GM12878 (cell line): ENCODE measurements around the gene WWP2. TPM values are rescaled to one million over a fixed set of nuclear protein-coding genes. Genes with fewer than 3 reads are reported as not detected.

Source experiments
- ATAC-seq: fragments of 200-7000 bp; cut with Tn5 transposase; 3 replicates; pipeline ENCODE4 v1.9.1; 2020; ENCODE audit warnings: mild to moderate bottlenecking, moderate library complexity
- BruUV-seq: library from RNA; stranded (reverse); fragments of 400-500 nt; replicated peaks from 2 replicates; lab custom pipeline; 2021; lab: Mats Ljungman, UMichigan
- CTCF ChIA-PET: fragments of 300-600 bp; sonication (Branson Sonifier 250); formaldehyde crosslinking; extraction: SDS; loops from one replicate; lab custom pipeline; 2021; ENCODE audit warnings: inconsistent platforms; lab: Yijun Ruan, JAX
- POLR2A ChIA-PET: fragments of 350-600 bp; formaldehyde crosslinking; extraction: SDS; loops from one replicate; lab custom pipeline; 2021; ENCODE audit warnings: inconsistent platforms; lab: Charles Lee
- RAD21 ChIA-PET: fragments of 300-600 bp; sonication (Branson Sonifier 250); formaldehyde crosslinking; loops from one replicate; lab custom pipeline; 2023; ENCODE audit warnings: antibody characterized with exemption; ENCODE audit not compliant: unreplicated experiment; lab: Charles Lee
- SMC1A ChIA-PET: fragments of 300-600 bp; sonication (Branson Sonifier 250); formaldehyde crosslinking; loops from one replicate; lab custom pipeline; 2023; ENCODE audit not compliant: unreplicated experiment, uncharacterized antibody; lab: Charles Lee
- DNase-seq: peaks from one replicate; pipeline ENCODE4 v3.0.0-alpha.2; 2011; ENCODE audit warnings: low read depth, low spot score
- FAIRE-seq: peaks from 3 replicates; lab custom pipeline; 2011; peaks lifted over from hg19 to GRCh38; lab: Jason Lieb, UNC
- H2AFZ ChIP-seq: 2 replicates; pipeline ENCODE4 v1.6.0; 2011; ENCODE audit warnings: low read depth, low read length, control low read depth; ENCODE audit not compliant: control insufficient read depth
- H3K27ac ChIP-seq: 2 replicates; pipeline ENCODE4 v1.5.1; 2011; ENCODE audit warnings: control low read depth; ENCODE audit not compliant: control insufficient read depth, insufficient read depth
- H3K27me3 ChIP-seq, 2 experiments: replicated peaks in 1 of 2; 2 replicates each; pipeline versions ENCODE4 v1.6.0 to v1.6.1; 2011; ENCODE audit warnings: low read length in 1 of 2; ENCODE audit not compliant: control insufficient read depth in 2 of 2, insufficient read depth in 2 of 2
- H3K36me3 ChIP-seq, 2 experiments: 2 replicates each; pipeline ENCODE4 v1.5.1; 2011; ENCODE audit warnings: low read length in 1 of 2; ENCODE audit not compliant: control insufficient read depth in 2 of 2, insufficient read depth in 2 of 2
- H3K4me1 ChIP-seq: 2 replicates; pipeline ENCODE4 v1.6.1; 2011; ENCODE audit warnings: mild to moderate bottlenecking, low read length, moderate library complexity, mixed read lengths; ENCODE audit not compliant: control insufficient read depth, insufficient read depth
- H3K4me2 ChIP-seq: 2 replicates; pipeline ENCODE4 v1.6.0; 2011; ENCODE audit warnings: control low read depth; ENCODE audit not compliant: control insufficient read depth, insufficient read depth
- H3K4me3 ChIP-seq: fragments of 200-600 bp; sonication (generic); 2 replicates; pipeline ENCODE4 v1.5.1; 2016
- H3K79me2 ChIP-seq: 2 replicates; pipeline ENCODE4 v1.6.0; 2011; ENCODE audit warnings: low read length; ENCODE audit not compliant: control insufficient read depth, insufficient read depth
- H3K9ac ChIP-seq: 2 replicates; pipeline ENCODE4 v1.8.0; 2011; ENCODE audit warnings: low read length, control low read depth, mixed read lengths; ENCODE audit not compliant: control insufficient read depth, insufficient read depth
- H3K9me3 ChIP-seq: replicated peaks from 3 replicates; pipeline ENCODE4 v1.5.1; 2011; ENCODE audit warnings: mild to moderate bottlenecking, low read length; ENCODE audit not compliant: control insufficient read depth, insufficient read depth
- H4K20me1 ChIP-seq: 2 replicates; pipeline ENCODE4 v1.6.0; 2011; ENCODE audit not compliant: control insufficient read depth, insufficient read depth
- HDAC2 ChIP-seq: fragments of 200-600 bp; sonication (generic); IDR thresholded peaks from 2 replicates; pipeline ENCODE4 v1.6.1; 2017
- NFYA ChIP-seq: IDR thresholded peaks from 2 replicates; pipeline ENCODE4 v1.6.1; 2011; ENCODE audit warnings: low read depth, mild to moderate bottlenecking, low read length, improper control_type of control experiment, borderline replicate concordance
- NRF1 ChIP-seq: conservative IDR thresholded peaks from 2 replicates; pipeline ENCODE4 v1.6.1; 2011; ENCODE audit warnings: mild to moderate bottlenecking, low read depth, low read length, improper control_type of control experiment
- SPI1 ChIP-seq: IDR thresholded peaks from 2 replicates; pipeline ENCODE4 v1.6.1; 2011; ENCODE audit warnings: low read depth, mild to moderate bottlenecking, low read length, moderate library complexity, borderline replicate concordance; ENCODE audit not compliant: insufficient read depth
- ZNF274 ChIP-seq: IDR thresholded peaks from one replicate; pipeline ENCODE4 v1.8.0; 2011; ENCODE audit not compliant: insufficient read length, insufficient read depth
- WGBS: methylation state at CpG from one replicate; pipeline ENCODE4 v1.1.6; 2016; ENCODE audit warnings: low lambda C conversion rate; ENCODE audit not compliant: insufficient replicate concordance, insufficient coverage; ENCODE audit errors: missing lambda C conversion rate; 5-methylcytosine and 5-hydroxymethylcytosine counted together
- in situ Hi-C: fragments of 300-500 bp; cut with MboI; formaldehyde crosslinking; loops from 9 replicates; pipeline ENCODE4 v1.14.3; 2018; ENCODE audit warnings: mixed read lengths
- intact Hi-C: fragments of 100-400 bp; cut with micrococcal nuclease; formaldehyde crosslinking; loops from one replicate; pipeline ENCODE4 v1.14.2; 2022; ENCODE audit not compliant: unreplicated experiment
- polyA plus RNA-seq, 11 experiments: library from polyadenylated mRNA; depleted of rRNA in 4 of 11; unstranded in 6 of 11; stranded (reverse) in 5 of 11; fragments of >200 nt; fragmentation: Nextera tagmentation in 4 of 11; fragmentation: Illumina TruSeq in 1 of 11; extraction: Ambion mirVana in 4 of 11; extraction: Trizol in 1 of 11; gene quantifications; 1 replicate in 1 of 11; 2 replicates in 10 of 11; pipeline versions ENCODE4 v1.2.1 to v1.2.3, GENCODE V29; 2011 to 2016; ENCODE audit warnings: inconsistent platforms in 2 of 11, missing spikeins in 2 of 11, low read depth in 1 of 11
- total RNA-seq, 4 experiments: library from RNA; depleted of rRNA in 3 of 4; stranded (reverse); fragments of >200 nt in 3 of 4; fragmentation: Illumina TruSeq in 1 of 4; extraction: Trizol in 1 of 4; gene quantifications; 2 replicates each; pipeline versions ENCODE4 v1.2.1 to v1.2.3, GENCODE V29; 2013 to 2021
- TF ChIP-seq, protein P1 (sequence below): fragments of 450-650 bp; IDR thresholded peaks from 2 replicates; pipeline ENCODE4 v1.6.1; 2018; ENCODE audit warnings: mild to moderate bottlenecking, low read depth, moderate library complexity; ENCODE audit not compliant: partially characterized antibody
- TF ChIP-seq, protein P2 (sequence below): fragments of 450-650 bp; IDR thresholded peaks from 2 replicates; pipeline ENCODE4 v1.6.1; 2017; ENCODE audit warnings: mild to moderate bottlenecking, moderate library complexity

Gene WWP2
- total and polyA plus RNA-seq, 10 of the 15 experiments (the other 5 are each of a cell fraction or from before 2014, with no cell fraction given): 2.8 to 47.0 (median 23.8) TPM

DNA sequence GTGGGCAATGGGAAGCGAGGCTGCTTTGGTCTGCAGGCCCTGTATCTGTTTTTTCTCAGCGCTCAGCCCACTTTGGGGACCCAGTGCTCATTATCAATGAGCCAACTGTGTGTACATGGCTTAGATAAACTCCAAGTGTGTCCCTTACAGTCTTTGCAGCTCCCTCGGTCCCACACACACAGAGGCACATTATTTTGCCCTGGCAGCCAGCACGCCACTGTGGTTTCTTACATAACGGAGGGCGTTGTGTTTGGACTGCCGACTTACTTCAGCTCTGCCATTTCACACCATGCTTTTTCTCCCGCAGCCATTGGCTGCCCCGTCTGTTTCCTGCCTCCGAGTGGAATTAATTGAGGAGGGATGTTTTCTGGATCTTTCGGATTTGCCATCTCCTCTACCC, 132.5 kb downstream of the WWP2 start:
- ATAC-seq (no peak), FAIRE-seq (no peak), DNase-seq (no peak)
- intact Hi-C loops (no loop called here), in situ Hi-C loops (no loop called here)
- Histone ChIP-seq H4K20me1 (no peaks in the 10 kb centered on the region), H3K36me3 (no peaks in the 10 kb centered on the region; a peak in 1 of 4 replicates), H3K27ac (no peak overlapping the region), H3K27me3 (no peaks in the 10 kb centered on the region), H3K4me3 (no peak overlapping the region), H3K9me3 (no peaks in the 10 kb centered on the region), H3K4me1 (no peaks in the 10 kb centered on the region), H3K4me2 (no peak overlapping the region), H3K9ac (no peak overlapping the region), H3K79me2 (no peaks in the 10 kb centered on the region), H2AFZ (no peak overlapping the region)
- WGBS: 99% methylated on average over 11 of the region's 11 CpGs
- SMC1A ChIA-PET: no interaction called here
- POLR2A ChIA-PET: no interaction called here
- RAD21 ChIA-PET: no interaction called here
- CTCF ChIA-PET: interaction anchor here (1.0 kb wide), 1 partner anchor 36 kb away, joined by 3 read pairs; no protein-coding TSS in a partner anchor
- no TSS peak for BruUV-seq
- TF ChIP-seq SPI1: no peak
- TF ChIP-seq NRF1: no peak
- no peak for TF ChIP-seq ZNF274
- no peak for TF ChIP-seq HDAC2
- no peak for TF ChIP-seq NFYA

DNA sequence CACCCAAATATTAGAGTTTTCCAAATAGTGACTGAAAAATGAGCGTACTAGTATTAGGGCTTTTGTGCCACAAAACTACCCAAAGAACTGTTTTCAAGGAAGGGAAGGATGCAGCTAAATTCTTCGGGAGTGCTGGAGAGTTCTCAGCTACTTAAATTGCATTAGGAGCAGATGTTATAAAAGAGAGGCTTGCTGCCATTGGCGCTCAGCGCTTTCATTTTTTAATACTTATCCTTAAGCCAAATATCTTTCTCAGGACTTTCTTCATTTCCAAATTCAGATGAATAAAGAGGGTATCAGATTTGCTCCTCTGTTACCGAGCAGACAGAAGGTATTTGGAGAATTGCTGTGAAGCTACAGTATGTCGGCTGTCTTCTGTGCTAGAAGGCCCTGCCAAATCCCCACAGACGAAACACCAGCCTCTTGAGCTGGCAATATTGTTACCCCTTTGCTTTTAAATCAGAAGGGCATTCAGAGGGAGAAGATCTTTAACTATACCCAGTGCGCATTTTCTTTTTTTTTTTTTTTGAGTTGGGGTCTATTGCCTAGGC, 141.8 kb downstream of the WWP2 start:
- no peak overlapping the region for H3K4me3 ChIP-seq
- in situ Hi-C loops: no loop called here
- no peaks in the 10 kb centered on the region for H4K20me1 ChIP-seq
- H3K9ac ChIP-seq: no peak overlapping the region
- no peak for ATAC-seq
- H3K27me3 ChIP-seq: no peaks in the 10 kb centered on the region
- no peaks in the 10 kb centered on the region for H3K4me1 ChIP-seq
- intact Hi-C loops: no loop called here
- H3K27ac ChIP-seq: no peak overlapping the region
- H3K36me3 ChIP-seq: peaks cover 2 to 3% of the 10 kb centered on the region in 2 experiments; a peak in 2 of 4 replicates
- no peak overlapping the region for H3K4me2 ChIP-seq
- no peaks in the 10 kb centered on the region for H3K79me2 ChIP-seq
- no peak overlapping the region for H2AFZ ChIP-seq
- ChIA-PET CTCF (interaction anchor here (1.6 kb wide), 1 partner anchor 26 kb away, joined by 4 read pairs; no protein-coding TSS in a partner anchor), RAD21 (no interaction called here), SMC1A (interaction anchor here (0.7 to 1.0 kb wide), 2 partner anchors 9 to 505 kb away, joined by 3 to 4 read pairs; no protein-coding TSS in a partner anchor), POLR2A (interaction anchor here (1.0 kb wide), 1 partner anchor 24 kb away, joined by 5 read pairs; no protein-coding TSS in a partner anchor)
- no peak for DNase-seq
- no peaks in the 10 kb centered on the region for H3K9me3 ChIP-seq
- no peak for FAIRE-seq
- 97% methylated on average over 8 of the region's 8 CpGs for WGBS
- no TSS peak for BruUV-seq
- TF ChIP-seq, protein P1, sequence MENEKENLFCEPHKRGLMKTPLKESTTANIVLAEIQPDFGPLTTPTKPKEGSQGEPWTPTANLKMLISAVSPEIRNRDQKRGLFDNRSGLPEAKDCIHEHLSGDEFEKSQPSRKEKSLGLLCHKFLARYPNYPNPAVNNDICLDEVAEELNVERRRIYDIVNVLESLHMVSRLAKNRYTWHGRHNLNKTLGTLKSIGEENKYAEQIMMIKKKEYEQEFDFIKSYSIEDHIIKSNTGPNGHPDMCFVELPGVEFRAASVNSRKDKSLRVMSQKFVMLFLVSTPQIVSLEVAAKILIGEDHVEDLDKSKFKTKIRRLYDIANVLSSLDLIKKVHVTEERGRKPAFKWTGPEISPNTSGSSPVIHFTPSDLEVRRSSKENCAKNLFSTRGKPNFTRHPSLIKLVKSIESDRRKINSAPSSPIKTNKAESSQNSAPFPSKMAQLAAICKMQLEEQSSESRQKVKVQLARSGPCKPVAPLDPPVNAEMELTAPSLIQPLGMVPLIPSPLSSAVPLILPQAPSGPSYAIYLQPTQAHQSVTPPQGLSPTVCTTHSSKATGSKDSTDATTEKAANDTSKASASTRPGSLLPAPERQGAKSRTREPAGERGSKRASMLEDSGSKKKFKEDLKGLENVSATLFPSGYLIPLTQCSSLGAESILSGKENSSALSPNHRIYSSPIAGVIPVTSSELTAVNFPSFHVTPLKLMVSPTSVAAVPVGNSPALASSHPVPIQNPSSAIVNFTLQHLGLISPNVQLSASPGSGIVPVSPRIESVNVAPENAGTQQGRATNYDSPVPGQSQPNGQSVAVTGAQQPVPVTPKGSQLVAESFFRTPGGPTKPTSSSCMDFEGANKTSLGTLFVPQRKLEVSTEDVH: no peak
- TF ChIP-seq, protein P2, sequence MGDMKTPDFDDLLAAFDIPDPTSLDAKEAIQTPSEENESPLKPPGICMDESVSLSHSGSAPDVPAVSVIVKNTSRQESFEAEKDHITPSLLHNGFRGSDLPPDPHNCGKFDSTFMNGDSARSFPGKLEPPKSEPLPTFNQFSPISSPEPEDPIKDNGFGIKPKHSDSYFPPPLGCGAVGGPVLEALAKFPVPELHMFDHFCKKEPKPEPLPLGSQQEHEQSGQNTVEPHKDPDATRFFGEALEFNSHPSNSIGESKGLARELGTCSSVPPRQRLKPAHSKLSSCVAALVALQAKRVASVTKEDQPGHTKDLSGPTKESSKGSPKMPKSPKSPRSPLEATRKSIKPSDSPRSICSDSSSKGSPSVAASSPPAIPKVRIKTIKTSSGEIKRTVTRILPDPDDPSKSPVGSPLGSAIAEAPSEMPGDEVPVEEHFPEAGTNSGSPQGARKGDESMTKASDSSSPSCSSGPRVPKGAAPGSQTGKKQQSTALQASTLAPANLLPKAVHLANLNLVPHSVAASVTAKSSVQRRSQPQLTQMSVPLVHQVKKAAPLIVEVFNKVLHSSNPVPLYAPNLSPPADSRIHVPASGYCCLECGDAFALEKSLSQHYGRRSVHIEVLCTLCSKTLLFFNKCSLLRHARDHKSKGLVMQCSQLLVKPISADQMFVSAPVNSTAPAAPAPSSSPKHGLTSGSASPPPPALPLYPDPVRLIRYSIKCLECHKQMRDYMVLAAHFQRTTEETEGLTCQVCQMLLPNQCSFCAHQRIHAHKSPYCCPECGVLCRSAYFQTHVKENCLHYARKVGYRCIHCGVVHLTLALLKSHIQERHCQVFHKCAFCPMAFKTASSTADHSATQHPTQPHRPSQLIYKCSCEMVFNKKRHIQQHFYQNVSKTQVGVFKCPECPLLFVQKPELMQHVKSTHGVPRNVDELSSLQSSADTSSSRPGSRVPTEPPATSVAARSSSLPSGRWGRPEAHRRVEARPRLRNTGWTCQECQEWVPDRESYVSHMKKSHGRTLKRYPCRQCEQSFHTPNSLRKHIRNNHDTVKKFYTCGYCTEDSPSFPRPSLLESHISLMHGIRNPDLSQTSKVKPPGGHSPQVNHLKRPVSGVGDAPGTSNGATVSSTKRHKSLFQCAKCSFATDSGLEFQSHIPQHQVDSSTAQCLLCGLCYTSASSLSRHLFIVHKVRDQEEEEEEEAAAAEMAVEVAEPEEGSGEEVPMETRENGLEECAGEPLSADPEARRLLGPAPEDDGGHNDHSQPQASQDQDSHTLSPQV: no peak
